Activated CD4-positive, alpha-beta T cell treated with anti-CD3 and anti-CD28 coated beads, Interleukin-2, amount 10 ng/mL, durations not matched to agents 7 days and 5 days (primary cell): ENCODE data around the gene BRSK1. TPM values are rescaled to one million over a fixed set of nuclear protein-coding genes. Genes with fewer than 3 reads are reported as not detected.
"Not testable (repeated sequence)": the region's sequence is repeated elsewhere in the genome, so short reads cannot be mapped to it uniquely, and the experiment has no call there.

Experiments used
- CTCF ChIA-PET: fragments of 350-600 bp; sonication (Branson Sonifier 250); formaldehyde crosslinking; loops from one replicate; lab custom pipeline; 2021; ENCODE audit warnings: antibody characterized with exemption; lab: Charles Lee
- POLR2A ChIA-PET: fragments of 350-600 bp; sonication (Branson Sonifier 250); formaldehyde crosslinking; loops from one replicate; lab custom pipeline; 2021; ENCODE audit warnings: antibody characterized with exemption; lab: Charles Lee
- DNase-seq: peaks from one replicate; pipeline ENCODE4 v3.0.0-alpha.2; 2020
- H3K27ac Mint-ChIP-seq: one replicate; pipeline ENCODE4 v1.8.0; 2021; ENCODE audit warnings: mild to moderate bottlenecking, moderate library complexity, mixed read lengths
- H3K27me3 Mint-ChIP-seq: one replicate; pipeline ENCODE4 v1.8.0; 2021; ENCODE audit warnings: mixed read lengths
- H3K36me3 Mint-ChIP-seq: one replicate; pipeline ENCODE4 v1.8.0; 2021; ENCODE audit warnings: low read depth, mixed read lengths
- H3K4me1 Mint-ChIP-seq: one replicate; pipeline ENCODE4 v1.8.0; 2021; ENCODE audit warnings: mixed read lengths
- H3K4me3 Mint-ChIP-seq: one replicate; pipeline ENCODE4 v1.8.0; 2021; ENCODE audit warnings: mild to moderate bottlenecking, moderate library complexity, mixed read lengths
- H3K9me3 Mint-ChIP-seq: one replicate; pipeline ENCODE4 v1.8.0; 2021; ENCODE audit warnings: mixed read lengths
- total RNA-seq, 2 experiments: library from RNA; stranded (reverse); gene quantifications; one replicate each; pipeline ENCODE4 v1.2.3, GENCODE V29; 2021

The BRSK1 gene
- total RNA-seq, 2 experiments from 2014 or later: 6.8 TPM

DNA sequence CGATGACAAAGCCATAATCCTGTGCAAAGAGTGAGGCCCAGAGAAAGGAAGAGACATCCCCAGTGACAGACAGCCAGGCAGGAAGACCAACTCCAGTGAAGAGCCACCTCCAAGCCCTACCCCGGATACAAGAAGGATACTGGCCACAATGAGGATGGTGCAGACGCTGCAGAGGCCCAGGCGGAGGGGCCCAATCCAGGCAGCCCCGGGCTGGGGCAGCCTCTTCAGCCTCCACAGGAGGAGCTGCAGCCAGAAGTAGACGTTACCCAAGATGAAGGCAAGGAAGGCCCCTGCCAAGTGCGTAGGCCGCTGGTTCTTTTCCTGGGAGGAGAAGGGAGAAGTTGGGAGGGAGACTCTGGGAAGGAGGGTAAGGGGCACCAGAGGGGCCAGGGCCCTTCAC is 32.8 kb downstream of the BRSK1 start:
- ChIA-PET CTCF (interaction anchor here (1.7 to 2.5 kb wide), 2 partner anchors 10 to 22 kb away, joined by 9 read pairs; no protein-coding TSS in a partner anchor), POLR2A (no interaction called here)
- H3K4me3 Mint-ChIP-seq: no peak overlapping the region
- H3K27ac Mint-ChIP-seq: no peak overlapping the region
- peaks cover 2% of the 10 kb centered on the region for H3K4me1 Mint-ChIP-seq
- no peaks in the 10 kb centered on the region for H3K9me3 Mint-ChIP-seq
- no peak for DNase-seq
- peaks cover 2% of the 10 kb centered on the region for H3K27me3 Mint-ChIP-seq
- H3K36me3 Mint-ChIP-seq: no peaks in the 10 kb centered on the region

DNA sequence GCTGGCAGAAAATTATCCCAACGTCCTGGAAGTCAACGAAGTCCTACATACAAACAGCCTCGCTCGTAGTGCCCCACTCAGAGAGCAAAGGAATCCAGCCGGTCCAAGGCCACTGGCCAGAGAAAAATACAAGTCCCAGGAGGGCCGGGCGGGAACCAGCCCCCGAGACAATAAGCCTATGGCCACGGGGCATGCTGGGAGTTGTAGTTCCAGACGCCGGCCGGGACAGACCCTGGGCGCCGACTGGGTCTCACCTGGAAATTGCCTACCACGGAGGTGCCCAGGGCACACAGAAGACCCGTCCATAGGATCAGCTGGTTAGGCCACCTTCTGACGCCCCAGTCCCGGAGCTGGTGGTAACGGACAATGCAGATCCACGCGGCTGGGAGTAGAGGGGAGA is 36.0 kb downstream of the BRSK1 start:
- no peaks in the 10 kb centered on the region for H3K36me3 Mint-ChIP-seq
- no peaks in the 10 kb centered on the region for H3K9me3 Mint-ChIP-seq
- H3K4me1 Mint-ChIP-seq: peaks cover 7% of the 10 kb centered on the region
- POLR2A ChIA-PET: no interaction called here
- H3K27me3 Mint-ChIP-seq: peaks cover 14% of the 10 kb centered on the region
- DNase-seq: no peak
- H3K27ac Mint-ChIP-seq: no peak overlapping the region
- no peak overlapping the region for H3K4me3 Mint-ChIP-seq
- CTCF ChIA-PET: interaction anchor here (0.5 to 2.1 kb wide), 3 partner anchors 15 to 25 kb away, joined by 3 to 9 read pairs (median 3); no protein-coding TSS in a partner anchor

DNA sequence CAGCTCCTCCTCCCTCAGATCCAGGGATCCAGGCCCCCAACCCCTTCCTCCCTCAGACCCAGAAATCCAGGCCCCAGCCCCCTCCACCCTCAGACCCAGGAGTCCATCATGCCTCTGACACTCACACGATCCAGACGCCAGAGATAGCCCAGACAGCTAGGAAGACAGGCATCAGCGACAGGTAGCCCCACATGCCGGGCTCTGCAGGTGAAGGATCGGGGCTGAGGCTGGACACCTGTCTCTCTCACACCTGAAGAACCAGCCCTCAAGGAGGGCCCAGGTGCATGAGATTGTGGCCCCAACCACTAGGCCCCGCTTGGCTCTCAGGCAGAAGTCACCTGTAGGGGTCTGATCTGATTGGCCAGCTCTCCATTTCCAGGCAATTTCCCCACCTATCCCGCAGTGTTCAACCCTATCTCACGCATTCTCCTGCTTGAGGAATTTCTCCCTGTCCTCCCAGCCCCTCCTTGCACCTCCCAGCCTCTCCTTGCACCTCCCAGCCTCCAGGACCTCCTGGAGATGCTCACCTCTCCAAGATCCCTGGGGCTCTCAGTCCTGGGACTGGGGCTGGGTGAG is 37.1 kb downstream of the BRSK1 start:
- Mint-ChIP-seq H3K27ac (no peak overlapping the region), H3K27me3 (peaks cover 14% of the 10 kb centered on the region), H3K4me1 (peaks cover 11% of the 10 kb centered on the region), H3K9me3 (no peaks in the 10 kb centered on the region), H3K4me3 (no peak overlapping the region), H3K36me3 (no peaks in the 10 kb centered on the region)
- POLR2A ChIA-PET: no interaction called here
- CTCF ChIA-PET: interaction anchor here (1.0 to 2.2 kb wide), 5 partner anchors 11 to 26 kb away, joined by 3 to 12 read pairs (median 3); no protein-coding TSS in a partner anchor
- DNase-seq: no peak

DNA sequence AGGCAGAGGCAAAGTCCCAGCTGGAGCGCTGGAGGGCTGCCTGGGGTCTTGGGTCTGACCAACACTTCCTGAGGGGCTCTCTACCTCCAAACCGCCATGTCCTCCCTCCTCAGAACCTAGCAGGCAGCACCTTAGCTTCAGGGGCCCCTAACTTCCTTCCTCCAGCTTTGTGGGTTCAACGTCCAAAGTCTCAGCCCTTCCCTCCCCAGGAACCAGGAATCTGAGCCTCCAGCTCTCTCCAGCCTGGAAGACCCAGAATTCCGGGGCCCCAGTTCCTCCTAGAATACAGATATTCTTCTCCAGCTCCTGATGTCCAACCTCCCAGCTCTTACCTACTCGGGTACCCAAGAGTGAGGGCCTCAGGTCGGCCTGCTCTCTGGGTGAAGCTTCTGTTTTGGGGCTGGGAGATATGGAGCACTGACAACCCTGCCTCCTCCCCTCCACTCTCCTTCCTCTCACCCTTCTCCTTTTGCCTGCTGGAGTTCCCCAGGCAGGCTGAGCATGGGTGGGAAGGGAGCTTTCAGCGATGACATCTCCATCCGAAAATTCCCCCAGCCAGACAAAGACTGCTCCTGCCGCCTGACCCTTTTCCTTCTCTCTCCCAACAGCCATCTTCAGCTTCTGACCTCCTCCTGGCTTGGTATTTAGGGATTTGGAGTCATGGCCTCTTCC is 37.8 kb downstream of the BRSK1 start:
- Mint-ChIP-seq H3K9me3 (no peaks in the 10 kb centered on the region), H3K27ac (no peak overlapping the region), H3K4me1 (peaks cover 11% of the 10 kb centered on the region), H3K4me3 (no peak overlapping the region), H3K36me3 (no peaks in the 10 kb centered on the region), H3K27me3 (peaks cover 14% of the 10 kb centered on the region)
- no peak for DNase-seq
- POLR2A ChIA-PET: no interaction called here
- CTCF ChIA-PET: interaction anchor here (0.7 to 2.2 kb wide), 5 partner anchors 10 to 28 kb away, joined by 3 to 12 read pairs (median 3); no protein-coding TSS in a partner anchor

DNA sequence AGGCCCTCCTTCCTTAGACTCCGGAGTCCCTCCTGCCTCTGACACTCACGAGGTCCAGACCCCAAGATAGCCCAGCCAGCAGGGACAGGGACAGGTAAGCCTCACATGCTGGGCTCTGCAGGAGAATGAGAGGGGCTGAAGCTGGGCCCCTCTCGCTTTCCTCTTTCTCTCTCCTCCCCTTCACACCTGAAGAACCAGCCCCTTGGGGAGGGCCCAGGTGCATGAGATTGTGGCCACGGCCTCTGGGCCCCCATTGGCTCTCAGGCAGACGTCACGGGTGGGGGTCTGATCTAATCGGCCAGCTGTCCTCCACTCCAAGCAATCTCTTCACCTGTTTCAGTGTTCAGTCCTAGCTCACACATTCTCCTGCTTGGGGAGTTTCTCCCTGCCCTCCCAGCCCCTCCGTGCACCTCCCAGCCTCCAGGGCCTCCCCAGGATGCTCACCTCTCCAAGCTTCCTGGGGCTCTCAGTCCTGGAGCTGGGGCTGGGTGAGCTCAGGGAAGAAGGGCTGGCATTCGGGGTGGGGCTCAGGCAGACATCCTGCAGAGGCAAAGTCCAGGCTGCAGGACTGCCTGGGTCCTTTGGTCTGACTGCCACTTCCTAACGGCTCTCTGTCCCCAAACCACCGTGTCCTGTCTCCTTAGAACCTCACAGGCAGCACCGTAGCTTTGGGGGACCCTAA is 38.5 kb downstream of the BRSK1 start:
- Mint-ChIP-seq H3K4me3 (no peak overlapping the region), H3K27ac (no peak overlapping the region), H3K9me3 (no peaks in the 10 kb centered on the region), H3K27me3 (peaks cover 14% of the 10 kb centered on the region), H3K4me1 (peaks cover 11% of the 10 kb centered on the region), H3K36me3 (no peaks in the 10 kb centered on the region)
- CTCF ChIA-PET: interaction anchor here (0.7 to 2.2 kb wide), 4 partner anchors 10 to 27 kb away, joined by 3 to 12 read pairs (median 6); no protein-coding TSS in a partner anchor
- no peak for DNase-seq
- POLR2A ChIA-PET: no interaction called here

DNA sequence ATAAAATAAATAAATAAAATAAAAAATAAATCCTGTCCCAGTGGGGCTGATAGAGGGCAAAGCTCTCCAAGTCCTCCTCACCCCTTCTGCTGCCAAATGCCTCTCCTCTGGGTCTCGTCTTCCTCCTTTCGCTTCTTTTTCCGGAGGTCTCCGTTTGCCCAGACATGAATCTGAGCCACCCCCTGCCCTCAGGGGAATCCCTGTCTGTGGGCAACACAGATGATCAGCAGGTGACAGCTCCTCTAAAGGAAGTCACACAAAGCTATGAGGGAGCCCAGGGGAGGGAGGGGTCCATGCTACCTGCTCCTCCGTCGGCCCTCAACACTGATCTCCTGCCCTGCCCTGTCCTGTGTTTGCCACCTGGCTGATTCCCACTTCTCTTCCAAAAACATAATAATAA is 40.9 kb downstream of the BRSK1 start:
- no peaks in the 10 kb centered on the region for H3K9me3 Mint-ChIP-seq
- H3K4me3 Mint-ChIP-seq: no peak overlapping the region
- H3K4me1 Mint-ChIP-seq: peaks cover 11% of the 10 kb centered on the region
- no peak overlapping the region for H3K27ac Mint-ChIP-seq
- no peaks in the 10 kb centered on the region for H3K36me3 Mint-ChIP-seq
- CTCF ChIA-PET: interaction anchor here (1.6 kb wide), 1 partner anchor 15 kb away, joined by 4 read pairs; the partner anchor contains the start of gene KMT5C
- peaks cover 19% of the 10 kb centered on the region for H3K27me3 Mint-ChIP-seq
- POLR2A ChIA-PET: no interaction called here
- DNase-seq: no peak

DNA sequence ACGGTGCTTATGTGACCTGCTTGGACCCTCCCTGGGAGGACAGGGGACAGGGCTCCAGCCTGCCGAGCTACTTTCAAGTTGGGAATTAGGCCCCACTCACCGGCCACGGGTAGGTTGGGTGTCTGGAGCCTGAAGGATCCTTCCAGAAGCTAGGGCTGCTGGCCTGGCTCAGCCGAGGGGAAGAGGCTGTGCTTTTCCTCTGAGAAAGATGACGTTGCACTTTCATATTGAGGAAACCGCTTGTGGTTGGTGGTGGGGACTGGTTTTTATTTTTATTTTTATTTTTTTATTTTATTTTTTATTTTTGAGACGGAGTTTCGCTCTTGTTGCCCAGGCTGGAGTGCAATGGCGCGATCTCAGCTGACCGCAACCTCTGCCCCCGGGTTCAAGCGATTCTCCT is 41.4 kb downstream of the BRSK1 start, which contains the start of gene TMEM150B:
TSS of gene TMEM150B (minus strand) at position 170 of the 400 bp plus-strand sequence. CDS start 4,305 bp downstream, outside the sequence.
- Mint-ChIP-seq H3K27ac (peak within 1 kb of the TSS; percentile 50), H3K27me3 (peaks cover 19% of the 10 kb centered on the region), H3K4me1 (peaks cover 11% of the 10 kb centered on the region), H3K36me3 (no peaks in the 10 kb centered on the region), H3K9me3 (no peaks in the 10 kb centered on the region), H3K4me3 (no peak within 1 kb of the TSS)
- POLR2A ChIA-PET: no interaction called here
- CTCF ChIA-PET: interaction anchor here (1.6 kb wide), 1 partner anchor 14 kb away, joined by 4 read pairs; the partner anchor contains the start of gene KMT5C
- no peak for DNase-seq

DNA sequence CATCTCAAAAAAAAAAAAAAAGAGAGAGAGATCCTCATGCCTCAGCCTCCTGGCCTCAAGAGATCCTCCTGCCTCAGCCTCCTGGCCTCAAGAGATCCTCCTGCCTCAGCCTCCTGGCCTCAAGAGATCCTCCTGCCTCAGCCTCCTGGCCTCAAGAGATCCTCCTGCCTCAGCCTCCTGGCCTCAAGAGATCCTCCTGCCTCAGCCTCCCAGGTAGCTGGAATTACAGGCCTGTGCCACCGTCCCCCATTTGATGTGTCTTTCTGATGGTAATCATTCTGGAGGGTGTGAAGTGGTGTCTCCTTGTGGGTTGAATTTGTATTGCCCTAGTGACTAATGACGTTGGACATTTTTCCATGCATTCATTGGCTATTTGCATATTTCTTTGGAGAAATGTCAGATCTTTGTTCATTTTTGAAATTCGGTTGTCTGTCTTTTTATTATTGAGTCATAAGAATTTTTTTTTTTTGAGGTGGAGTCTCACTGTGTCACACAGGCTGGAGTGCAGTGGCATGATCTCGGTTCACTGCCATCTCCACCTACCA is 45.0 kb downstream of the BRSK1 start:
- CTCF ChIA-PET, H3K27ac Mint-ChIP-seq, H3K36me3 Mint-ChIP-seq, H3K4me3 Mint-ChIP-seq, POLR2A ChIA-PET, H3K4me1 Mint-ChIP-seq, DNase-seq, H3K27me3 Mint-ChIP-seq, H3K9me3 Mint-ChIP-seq: not testable (repeated sequence)

DNA sequence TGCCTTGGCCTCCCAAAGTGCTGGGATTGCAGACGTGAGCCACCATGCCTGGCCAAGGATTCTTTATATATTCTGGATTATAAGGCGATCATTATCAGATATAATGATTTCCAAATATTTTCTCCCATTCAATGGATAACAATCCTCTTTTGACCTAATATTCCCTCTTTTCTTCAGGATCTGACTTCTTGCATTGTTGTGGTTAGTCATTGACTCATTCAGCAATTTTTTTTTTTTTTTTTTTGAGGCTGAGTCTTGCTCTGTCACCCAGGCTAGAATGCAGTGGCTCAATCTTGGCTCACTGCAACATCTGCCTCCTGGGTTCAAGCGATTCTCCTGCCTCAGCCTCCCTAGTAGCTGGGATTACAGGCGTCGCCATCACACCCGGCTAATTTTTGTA is 46.0 kb downstream of the BRSK1 start:
- CTCF ChIA-PET, DNase-seq, H3K27ac Mint-ChIP-seq, H3K4me1 Mint-ChIP-seq, H3K36me3 Mint-ChIP-seq, H3K4me3 Mint-ChIP-seq, H3K9me3 Mint-ChIP-seq: not testable (repeated sequence)
- POLR2A ChIA-PET: interaction anchor here (0.6 kb wide), 1 partner anchor 30 kb away, joined by 3 read pairs; no protein-coding TSS in a partner anchor
- H3K27me3 Mint-ChIP-seq: peaks cover 11% of the 10 kb centered on the region

DNA sequence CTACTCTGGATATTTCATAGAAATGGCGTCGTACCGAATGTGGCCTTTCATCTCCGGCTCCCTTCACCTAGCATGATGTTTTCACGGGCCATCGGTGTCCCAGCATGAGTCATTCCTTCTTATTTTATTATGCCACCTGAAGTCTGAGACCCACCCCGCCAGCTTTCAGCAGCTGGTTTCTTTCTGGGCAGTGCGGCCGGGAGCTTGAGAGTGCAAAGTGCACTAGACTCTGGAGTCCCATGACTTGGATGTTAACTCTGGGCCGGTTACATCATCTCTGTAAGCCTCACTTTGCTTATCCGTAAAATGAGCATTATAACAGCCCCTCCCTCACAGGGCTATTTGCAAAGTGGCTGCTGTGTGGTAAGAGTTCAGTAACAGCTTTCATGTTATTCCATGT is 50.1 kb downstream of the BRSK1 start:
- DNase-seq: no peak
- Mint-ChIP-seq H3K4me3 (no peak overlapping the region), H3K27ac (no peak overlapping the region), H3K9me3 (no peaks in the 10 kb centered on the region), H3K4me1 (peaks cover 8% of the 10 kb centered on the region), H3K27me3 (peaks cover 18% of the 10 kb centered on the region), H3K36me3 (no peaks in the 10 kb centered on the region)
- POLR2A ChIA-PET: no interaction called here
- CTCF ChIA-PET: no interaction called here

DNA sequence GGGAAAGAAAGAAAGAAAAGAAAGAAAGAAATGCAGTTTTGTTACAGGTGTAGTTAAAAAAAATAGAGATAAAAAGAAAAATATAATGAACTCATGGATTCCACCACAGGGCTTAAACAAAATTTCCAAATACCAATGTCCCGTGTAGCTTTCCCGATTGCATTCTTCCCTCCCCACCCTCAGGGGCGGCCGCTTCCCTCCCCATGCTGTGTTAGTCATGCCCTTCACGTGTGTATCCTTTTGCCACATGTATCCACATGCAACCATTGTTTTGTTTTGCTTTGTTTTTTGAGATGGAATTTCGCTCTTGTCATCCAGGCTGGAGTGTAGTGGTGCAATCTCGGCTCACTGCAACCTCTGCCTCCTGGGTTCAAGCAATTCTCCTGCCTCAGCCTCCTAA is 52.3 kb downstream of the BRSK1 start:
- H3K9me3 Mint-ChIP-seq: no peaks in the 10 kb centered on the region
- no peak overlapping the region for H3K27ac Mint-ChIP-seq
- ChIA-PET CTCF (interaction anchor here (0.7 to 1.3 kb wide), 2 partner anchors 8 to 10 kb away, joined by 4 to 6 read pairs; no protein-coding TSS in a partner anchor), POLR2A (no interaction called here)
- H3K27me3 Mint-ChIP-seq: peaks cover 16% of the 10 kb centered on the region
- no peak for DNase-seq
- no peak overlapping the region for H3K4me3 Mint-ChIP-seq
- peaks cover 16% of the 10 kb centered on the region for H3K4me1 Mint-ChIP-seq
- no peaks in the 10 kb centered on the region for H3K36me3 Mint-ChIP-seq

DNA sequence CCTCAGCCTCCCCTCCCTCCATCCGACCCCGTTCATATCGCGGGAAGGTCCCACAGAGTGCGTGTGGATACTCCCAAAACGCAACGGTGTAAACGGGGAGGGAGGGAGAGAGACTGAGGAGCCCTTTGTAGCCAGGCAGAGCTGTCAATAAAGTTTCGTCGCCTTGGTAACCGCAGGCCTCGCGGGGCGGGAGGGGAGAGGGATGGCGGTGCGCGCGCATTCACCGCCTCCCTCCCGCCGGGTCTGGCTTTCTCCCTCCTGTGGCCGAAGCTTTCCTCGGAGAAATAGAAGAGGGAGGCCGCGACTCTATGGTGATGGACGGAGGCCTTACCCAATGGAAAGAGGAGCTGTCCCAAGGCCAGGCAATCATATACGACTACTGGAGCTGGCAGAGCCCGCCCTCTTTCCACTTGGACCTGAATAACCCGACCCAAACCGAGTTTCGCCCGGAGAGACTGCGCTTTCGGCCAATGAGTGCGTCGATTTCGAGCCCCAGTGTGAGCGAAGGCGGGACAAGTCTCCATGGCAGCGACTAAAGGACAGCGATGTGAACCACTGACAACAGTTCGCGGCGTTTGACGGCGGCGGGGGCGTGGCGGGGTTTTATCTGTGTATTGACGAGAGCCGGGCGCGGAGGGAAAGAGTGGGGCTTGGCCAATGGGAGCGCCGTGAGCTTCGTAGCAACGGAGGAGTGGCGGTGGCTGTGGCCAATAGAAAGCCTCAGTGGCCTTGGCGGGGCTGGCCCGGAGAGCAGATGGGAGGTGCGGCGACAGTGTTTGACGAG is 55.5 kb downstream of the BRSK1 start, which contains the start of gene KMT5C:
TSS of gene KMT5C (plus strand) at position 772 of the 784 bp plus-strand sequence. CDS start 2,061 bp downstream, outside the sequence.
- POLR2A ChIA-PET: interaction anchor here (0.5 to 1.1 kb wide), 8 partner anchors 10 to 1202 kb away, joined by 3 to 4 read pairs (median 3); partner anchors contain the start of genes CNOT3 and UBE2S
- CTCF ChIA-PET: interaction anchor here (0.6 to 1.5 kb wide), 13 partner anchors 9 to 137 kb away, joined by 3 to 9 read pairs (median 4); partner anchors contain the start of genes TMEM150B and UBE2S
- Mint-ChIP-seq H3K27me3 (peaks cover 10% of the 10 kb centered on the region), H3K27ac (peak within 1 kb of the TSS; percentile 96), H3K4me1 (peaks cover 22% of the 10 kb centered on the region), H3K9me3 (no peaks in the 10 kb centered on the region), H3K36me3 (peaks cover 2% of the 10 kb centered on the region), H3K4me3 (peak within 1 kb of the TSS; percentile 90)
- peak; percentile 100 for DNase-seq
